ENCODE measurements around the gene MICU1. TPM values are rescaled to one million over a fixed set of nuclear protein-coding genes. Genes with fewer than 3 reads are reported as not detected.

Gene MICU1
- total and polyA plus RNA-seq, 2 of the 13 experiments (the other 11 are each of a cell fraction or from before 2014, with no cell fraction given), result 32.5 to 56.1 TPM

DNA sequence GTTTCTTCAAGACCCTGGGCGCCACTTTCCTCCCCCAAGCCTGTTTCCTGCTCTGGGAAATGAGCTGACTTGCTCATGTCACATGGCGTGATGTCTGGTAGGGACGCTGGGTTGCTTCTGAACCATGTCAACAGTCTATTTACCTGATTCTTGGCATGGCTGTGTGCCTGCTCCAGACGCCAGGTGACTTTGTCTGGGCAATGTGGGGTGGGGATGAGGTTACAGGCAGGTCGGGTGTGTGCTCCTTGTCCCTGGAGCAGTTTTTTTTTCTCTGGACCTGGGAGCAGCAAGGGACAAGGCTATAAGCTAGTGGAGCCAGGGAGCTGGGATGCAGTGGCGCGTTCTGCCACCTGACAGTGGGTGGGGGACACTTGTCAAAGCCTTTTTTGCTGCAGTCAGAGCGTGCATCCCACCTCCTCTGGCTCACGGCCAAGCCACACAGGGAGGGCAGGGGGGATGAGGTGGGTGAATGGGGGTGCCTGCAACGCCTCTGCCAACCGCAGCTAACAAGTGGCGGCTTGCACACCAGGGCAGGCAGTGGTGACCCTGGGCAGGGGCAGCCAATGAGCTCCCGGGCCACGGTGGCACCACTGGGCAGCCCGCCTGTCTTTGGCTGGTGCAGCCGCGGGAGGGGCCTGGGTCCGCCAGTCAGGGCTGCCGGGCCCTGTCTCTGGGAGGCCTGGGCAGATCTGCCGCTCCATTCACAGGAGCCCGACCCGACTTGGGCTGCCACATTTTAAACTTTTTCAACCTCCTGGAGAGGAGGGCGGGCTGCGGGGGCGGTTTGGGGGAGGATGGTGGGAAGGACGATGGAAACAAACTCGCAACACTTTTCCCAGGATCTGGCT lies 294.1 kb downstream of the MICU1 start (continued):
- TF ChIP-seq ZNF704 (CRISPR knock-in tag; IDR thresholded peaks at IDR 0.05; ENCODE audit: borderline replicate concordance) (0 out of 2 replicates have a peak, but pooled peaks have one; percentile 56), POLR2A (IDR thresholded peaks at IDR 0.05; ENCODE audit: insufficient read depth in 1 of 2, low read depth in 2 of 2, low read length in 2 of 2) (no peak), ZSCAN22 (CRISPR knock-in tag; IDR thresholded peaks at IDR 0.05) (no peak), SYNCRIP (IDR thresholded peaks at IDR 0.05; ENCODE audit: insufficient read depth, low read depth, low read length) (no peak), ZNF12 (CRISPR knock-in tag; IDR thresholded peaks at IDR 0.05) (no peak), CBX5 (CRISPR knock-in tag; IDR thresholded peaks at IDR 0.05; ENCODE audit: borderline replicate concordance) (peak; percentile 31; the same call in 1 of the 2 replicates), TEAD2 (CRISPR knock-in tag; IDR thresholded peaks at IDR 0.05) (no peak), RAD51 (IDR thresholded peaks at IDR 0.05; ENCODE audit: borderline replicate concordance) (no peak), FIP1L1 (IDR thresholded peaks at IDR 0.05; ENCODE audit: borderline replicate concordance, insufficient read depth, low read depth, low read length) (no peak), CENPT (CRISPR knock-in tag; IDR thresholded peaks at IDR 0.05; ENCODE audit: low read depth) (peak; percentile 69; the same call in 1 of the 2 replicates), ZNF564 (CRISPR knock-in tag; IDR thresholded peaks at IDR 0.05) (no peak), ZNF879 (CRISPR knock-in tag; IDR thresholded peaks at IDR 0.05) (no peak), ZNF382 (CRISPR knock-in tag; IDR thresholded peaks at IDR 0.05; ENCODE audit: borderline replicate concordance) (no peak), ZNF670 (CRISPR knock-in tag; IDR thresholded peaks at IDR 0.05; ENCODE audit: borderline replicate concordance) (no peak), HNRNPK (IDR thresholded peaks at IDR 0.05; ENCODE audit: low read depth, low read length, poor library complexity, severe bottlenecking) (no peak), KLF6 (CRISPR knock-in tag; IDR thresholded peaks at IDR 0.05) (0 out of 2 replicates have a peak, but pooled peaks have one; percentile 31), CAMTA2 (CRISPR knock-in tag; IDR thresholded peaks at IDR 0.05; ENCODE audit: borderline replicate concordance) (no peak), GTF3A (CRISPR knock-in tag; conservative IDR thresholded peaks at IDR 0.05) (peak; percentile 53; the same call in 1 of the 2 replicates), SATB2 (CRISPR knock-in tag; IDR thresholded peaks at IDR 0.05) (no peak), ISL2 (CRISPR knock-in tag; IDR thresholded peaks at IDR 0.05) (no peak), ZNF235 (CRISPR knock-in tag; IDR thresholded peaks at IDR 0.05; ENCODE audit: borderline replicate concordance) (no peak), ZBTB1 (CRISPR knock-in tag; IDR thresholded peaks at IDR 0.05; ENCODE audit: borderline replicate concordance) (no peak)
- TF ChIP-seq, protein P1, sequence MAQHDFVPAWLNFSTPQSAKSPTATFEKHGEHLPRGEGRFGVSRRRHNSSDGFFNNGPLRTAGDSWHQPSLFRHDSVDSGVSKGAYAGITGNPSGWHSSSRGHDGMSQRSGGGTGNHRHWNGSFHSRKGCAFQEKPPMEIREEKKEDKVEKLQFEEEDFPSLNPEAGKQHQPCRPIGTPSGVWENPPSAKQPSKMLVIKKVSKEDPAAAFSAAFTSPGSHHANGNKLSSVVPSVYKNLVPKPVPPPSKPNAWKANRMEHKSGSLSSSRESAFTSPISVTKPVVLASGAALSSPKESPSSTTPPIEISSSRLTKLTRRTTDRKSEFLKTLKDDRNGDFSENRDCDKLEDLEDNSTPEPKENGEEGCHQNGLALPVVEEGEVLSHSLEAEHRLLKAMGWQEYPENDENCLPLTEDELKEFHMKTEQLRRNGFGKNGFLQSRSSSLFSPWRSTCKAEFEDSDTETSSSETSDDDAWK (CRISPR knock-in tag; IDR thresholded peaks at IDR 0.05), result no peak
- TF ChIP-seq, protein P2, sequence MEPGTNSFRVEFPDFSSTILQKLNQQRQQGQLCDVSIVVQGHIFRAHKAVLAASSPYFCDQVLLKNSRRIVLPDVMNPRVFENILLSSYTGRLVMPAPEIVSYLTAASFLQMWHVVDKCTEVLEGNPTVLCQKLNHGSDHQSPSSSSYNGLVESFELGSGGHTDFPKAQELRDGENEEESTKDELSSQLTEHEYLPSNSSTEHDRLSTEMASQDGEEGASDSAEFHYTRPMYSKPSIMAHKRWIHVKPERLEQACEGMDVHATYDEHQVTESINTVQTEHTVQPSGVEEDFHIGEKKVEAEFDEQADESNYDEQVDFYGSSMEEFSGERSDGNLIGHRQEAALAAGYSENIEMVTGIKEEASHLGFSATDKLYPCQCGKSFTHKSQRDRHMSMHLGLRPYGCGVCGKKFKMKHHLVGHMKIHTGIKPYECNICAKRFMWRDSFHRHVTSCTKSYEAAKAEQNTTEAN (CRISPR knock-in tag; conservative IDR thresholded peaks at IDR 0.05), result no peak
- TF ChIP-seq, protein P3, sequence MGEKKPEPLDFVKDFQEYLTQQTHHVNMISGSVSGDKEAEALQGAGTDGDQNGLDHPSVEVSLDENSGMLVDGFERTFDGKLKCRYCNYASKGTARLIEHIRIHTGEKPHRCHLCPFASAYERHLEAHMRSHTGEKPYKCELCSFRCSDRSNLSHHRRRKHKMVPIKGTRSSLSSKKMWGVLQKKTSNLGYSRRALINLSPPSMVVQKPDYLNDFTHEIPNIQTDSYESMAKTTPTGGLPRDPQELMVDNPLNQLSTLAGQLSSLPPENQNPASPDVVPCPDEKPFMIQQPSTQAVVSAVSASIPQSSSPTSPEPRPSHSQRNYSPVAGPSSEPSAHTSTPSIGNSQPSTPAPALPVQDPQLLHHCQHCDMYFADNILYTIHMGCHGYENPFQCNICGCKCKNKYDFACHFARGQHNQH (CRISPR knock-in tag; IDR thresholded peaks at IDR 0.05), result no peak

All from HepG2 (cell line).